Activated gamma-delta T cell (primary cell): ENCODE measurements around the gene ST3GAL3.
"Not testable (repeated sequence)": the region's sequence is repeated elsewhere in the genome, so short reads cannot be mapped to it uniquely, and the experiment has no call there.

Source experiments
- DNase-seq: peaks from one replicate; lab custom pipeline; 2025; lab: John Stamatoyannopoulos, UW

ST3GAL3 gene

GRCh38 chr1:43703836-43704235, 3.5 kb upstream of the ST3GAL3 start:
- DNase-seq: no peak

DNA sequence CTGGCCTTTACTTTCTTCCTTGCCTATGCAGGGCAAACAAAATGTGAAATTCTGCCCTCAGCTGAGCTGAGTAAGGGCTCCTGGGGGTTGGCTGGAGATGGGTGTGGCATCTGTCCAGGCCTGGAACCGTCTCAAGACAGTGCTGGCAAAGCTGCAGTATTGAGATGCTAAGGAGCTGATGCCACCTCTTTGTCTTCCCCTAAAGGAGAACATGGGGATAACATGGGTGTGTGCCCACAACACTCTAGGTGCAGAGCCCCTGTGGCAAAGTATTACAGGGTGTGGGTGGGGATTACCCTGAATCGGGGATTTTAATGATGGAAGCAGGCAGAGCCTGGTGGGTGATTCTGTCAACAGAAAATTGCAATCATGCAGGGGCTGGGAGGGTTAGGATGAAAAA, 2.5 kb upstream of the ST3GAL3 start:
- DNase-seq: no peak

DNA sequence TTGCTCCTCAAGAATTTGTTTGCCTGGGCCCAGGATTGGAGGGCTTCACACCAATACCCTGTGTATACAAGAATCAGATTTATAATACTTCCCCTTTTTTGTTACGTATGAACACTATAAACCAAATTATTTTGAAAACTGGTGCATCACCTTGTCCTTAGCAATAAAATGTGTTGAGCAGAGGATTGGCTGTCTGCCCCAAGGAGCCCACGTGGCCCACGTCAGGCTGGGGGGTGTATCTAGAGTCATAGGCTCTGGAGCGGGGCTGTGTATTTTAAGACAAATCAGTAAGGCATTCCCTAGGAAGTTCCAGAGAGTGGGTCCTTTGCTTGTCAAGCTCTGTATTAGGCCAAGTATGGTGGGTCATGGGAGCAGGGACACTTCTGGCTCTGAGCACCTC, 2.0 kb upstream of the ST3GAL3 start:
- DNase-seq: no peak

DNA sequence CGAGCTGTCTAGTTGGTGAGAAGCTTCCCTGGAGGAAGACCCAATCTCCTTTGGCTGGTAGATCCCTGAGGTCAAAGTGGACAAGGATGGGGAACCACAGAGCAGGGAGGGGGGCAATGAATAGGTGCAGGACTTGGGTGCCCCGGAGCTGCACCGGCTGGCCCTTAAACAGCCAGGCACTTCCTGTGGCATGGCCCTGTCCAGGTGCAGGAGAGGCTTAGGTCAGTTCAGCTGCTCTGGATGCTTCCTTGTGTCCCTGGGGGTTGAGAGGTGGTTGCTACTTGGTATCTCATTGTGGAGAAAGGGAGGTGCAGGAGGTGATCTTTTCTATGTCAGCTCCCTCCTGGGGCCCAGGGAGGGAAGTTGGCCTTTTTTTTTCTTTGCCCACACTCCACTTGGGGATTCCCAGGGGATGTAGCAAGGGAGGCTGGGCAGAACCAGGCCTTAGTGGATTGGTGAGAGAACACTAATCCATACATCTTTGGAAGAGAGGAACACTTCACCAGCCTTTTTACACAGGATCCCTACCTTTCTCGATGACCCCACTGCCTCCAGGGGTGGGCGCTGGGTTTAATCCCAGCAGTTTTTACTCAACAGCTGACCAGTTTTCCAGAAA, 1.2 kb upstream of the ST3GAL3 start:
- no peak for DNase-seq

DNA sequence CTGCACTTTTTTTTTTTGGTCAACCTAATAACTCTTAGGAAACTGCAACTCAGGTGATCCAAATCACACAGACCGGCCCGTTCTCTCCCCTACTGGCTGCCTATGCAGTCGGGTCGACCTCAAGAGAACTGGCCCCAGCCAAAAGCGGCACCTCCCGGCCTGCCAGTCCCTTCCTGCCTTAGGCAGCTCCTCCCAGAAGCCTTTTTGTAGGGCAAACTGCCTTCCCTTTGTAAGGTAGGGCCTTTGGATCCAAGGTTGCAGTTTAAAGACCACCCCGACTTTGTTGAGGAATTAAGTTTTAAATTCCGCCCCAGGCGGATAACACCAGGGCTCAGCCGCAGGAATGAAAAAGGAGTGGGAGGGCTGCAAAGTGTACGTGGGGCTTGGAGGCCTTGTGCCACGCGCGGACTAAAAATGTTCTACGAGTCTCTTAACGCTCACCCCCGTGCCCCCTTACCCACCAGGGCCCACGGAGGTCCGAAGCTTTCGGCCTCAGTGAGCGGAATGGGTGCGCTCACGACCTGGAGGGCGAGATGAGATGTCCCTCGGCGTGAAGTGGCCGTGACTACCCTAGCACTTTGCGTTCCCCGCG, 642 bp upstream of the ST3GAL3 start:
- no peak for DNase-seq

DNA sequence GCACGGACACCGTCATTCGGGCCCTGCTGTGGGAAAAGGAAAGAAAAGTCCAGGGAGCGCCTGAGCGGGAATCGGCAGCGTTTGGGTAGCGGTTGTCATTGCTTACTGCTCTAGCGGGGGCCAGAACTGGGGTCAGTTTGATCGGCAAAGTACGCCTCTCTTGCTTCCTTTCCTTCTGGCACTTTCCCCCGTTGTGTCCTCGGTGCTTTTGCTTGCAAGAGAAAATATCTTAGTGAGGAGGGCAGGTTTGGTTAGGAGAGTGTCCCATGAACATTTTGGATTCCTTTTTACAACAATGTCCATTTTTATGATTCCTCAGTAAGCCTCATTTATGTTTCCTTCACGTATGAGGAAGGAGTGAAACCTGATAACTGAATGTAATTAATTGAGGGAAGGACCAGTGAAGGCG, 670 bp downstream of the ST3GAL3 start:
- DNase-seq: no peak

GRCh38 chr1:43711049-43711448, 3.7 kb downstream of the ST3GAL3 start:
- DNase-seq: no peak

DNA sequence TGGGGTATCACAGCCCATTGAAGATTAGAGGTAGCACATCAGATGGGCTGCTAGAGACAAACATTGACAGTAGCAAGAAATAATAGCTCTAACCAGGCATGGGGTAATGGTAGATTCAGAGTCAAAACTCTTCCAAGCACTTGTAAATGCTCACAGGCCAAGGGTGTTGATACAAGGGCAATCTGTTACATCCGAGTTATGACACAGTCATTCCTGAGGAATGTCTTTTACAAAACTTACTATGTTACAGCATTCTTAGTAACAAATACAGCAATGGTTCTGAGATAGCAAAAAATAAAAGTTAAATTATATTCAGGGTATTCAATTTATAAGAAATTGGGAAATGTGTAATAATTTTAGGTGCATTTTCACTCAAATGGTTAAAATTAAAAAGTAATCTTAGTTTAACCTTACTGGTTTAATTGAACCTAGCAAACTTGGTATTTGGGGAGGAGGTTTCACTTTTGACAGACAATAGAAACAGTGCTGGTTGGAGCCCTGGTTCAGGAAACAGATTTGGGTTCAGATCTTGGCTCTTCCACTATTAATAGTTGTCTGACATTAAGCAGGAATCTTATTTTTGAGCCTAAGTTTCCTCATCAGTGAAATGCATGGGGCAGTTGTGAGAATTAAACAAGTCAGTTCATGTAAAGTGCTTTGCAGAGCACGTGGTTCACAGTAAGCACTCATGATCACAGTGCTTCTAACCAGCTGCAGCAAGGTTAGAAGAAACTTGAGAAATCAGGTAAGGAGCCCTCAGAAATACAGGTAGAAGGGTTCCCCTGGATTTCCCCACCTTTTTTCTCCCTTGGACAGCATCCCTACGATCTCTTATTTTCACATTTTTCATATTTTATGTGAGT, 4.4 kb downstream of the ST3GAL3 start:
- no peak for DNase-seq

DNA sequence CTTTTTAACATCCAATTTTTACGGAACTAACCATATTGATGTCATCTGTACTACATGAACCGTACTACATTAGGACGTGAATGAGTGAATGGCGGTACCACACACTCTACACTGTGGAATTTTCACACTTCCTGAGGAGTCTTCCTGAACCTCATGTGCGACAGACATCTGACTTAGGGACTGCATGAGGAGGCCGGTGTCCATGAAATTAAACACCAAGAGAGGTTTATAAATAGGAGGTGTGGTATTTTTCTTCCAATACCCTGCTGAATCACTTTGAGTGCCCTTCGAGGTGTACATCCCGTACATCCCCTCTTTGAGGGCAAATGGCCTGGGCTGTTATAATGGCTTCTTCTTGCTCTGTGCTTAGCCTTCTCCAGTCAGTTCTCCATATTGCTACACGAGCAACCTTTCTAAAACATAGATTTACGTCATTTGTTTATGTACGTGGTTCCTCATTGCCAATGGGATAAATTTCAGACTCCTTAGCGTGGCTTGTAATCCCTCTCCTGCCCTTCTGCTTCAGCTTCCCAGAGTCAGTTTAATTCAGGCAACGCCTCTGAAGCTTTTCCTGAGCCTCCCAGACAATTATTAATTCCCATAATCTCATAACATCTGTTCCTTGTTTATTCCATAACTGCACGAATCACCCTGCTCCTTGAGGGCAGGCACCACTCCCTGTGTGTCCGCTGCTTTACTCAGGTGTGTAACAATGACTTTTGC, 9.4 kb downstream of the ST3GAL3 start:
- DNase-seq: no peak

- no peak for DNase-seq
These were observed 11.7 kb downstream of the ST3GAL3 start for GRCh38 chr1:43719063-43719462.

DNA sequence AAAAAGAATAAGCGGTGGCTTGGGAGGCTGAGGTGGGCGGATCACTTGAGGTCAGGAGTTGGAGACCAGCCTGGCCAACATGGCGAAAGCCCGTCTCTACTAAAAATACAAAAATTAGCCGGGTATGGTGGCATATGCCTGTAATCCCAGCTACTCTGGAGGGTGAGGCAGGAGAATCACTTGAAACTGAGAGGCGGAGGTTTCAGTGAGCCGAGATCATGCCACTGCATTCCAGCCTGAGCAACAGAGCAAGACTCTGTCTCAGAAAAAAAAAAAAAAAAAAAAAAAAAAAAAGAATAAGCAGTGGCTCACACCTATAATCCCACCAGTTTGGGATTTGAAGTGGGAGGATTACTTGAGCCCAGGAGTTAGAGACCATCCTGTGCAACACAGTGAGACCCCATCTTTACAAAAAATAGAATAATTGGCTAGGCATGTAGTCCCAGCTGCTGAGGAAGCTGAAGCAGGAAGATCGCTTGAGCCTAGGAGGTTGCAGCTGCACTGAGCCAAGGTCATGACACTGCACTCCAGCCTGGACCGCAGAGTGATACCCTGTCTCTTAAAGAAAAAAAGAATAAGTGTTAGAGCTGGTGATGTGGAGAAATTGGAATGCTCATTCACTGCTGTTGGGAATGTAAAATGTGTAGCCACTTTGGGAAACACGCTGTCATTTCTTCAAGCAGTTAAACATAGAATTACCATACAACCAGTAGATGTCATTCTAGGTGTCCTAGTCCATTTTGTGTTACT, 12.5 kb downstream of the ST3GAL3 start:
- DNase-seq: not testable (repeated sequence)

DNA sequence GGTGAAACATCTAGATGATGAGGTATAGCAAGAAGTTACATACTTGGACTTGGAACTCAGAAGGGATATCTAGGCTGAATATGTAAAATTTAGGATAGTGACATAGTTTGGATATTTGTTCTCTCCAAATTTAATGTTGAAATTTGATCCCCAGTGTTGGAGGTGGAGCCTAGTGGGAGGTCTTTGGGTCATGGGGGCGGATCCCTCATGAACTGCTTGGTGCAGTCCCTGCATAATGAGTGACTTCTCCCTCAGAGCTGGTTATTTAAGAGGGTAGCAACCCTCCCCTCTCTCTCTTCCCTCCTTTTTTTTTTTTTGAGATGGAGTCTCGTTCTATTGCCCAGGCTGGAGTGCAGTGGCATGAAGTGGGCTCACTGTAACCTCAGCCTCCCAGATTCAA, 15.5 kb downstream of the ST3GAL3 start:
- no peak for DNase-seq

DNA sequence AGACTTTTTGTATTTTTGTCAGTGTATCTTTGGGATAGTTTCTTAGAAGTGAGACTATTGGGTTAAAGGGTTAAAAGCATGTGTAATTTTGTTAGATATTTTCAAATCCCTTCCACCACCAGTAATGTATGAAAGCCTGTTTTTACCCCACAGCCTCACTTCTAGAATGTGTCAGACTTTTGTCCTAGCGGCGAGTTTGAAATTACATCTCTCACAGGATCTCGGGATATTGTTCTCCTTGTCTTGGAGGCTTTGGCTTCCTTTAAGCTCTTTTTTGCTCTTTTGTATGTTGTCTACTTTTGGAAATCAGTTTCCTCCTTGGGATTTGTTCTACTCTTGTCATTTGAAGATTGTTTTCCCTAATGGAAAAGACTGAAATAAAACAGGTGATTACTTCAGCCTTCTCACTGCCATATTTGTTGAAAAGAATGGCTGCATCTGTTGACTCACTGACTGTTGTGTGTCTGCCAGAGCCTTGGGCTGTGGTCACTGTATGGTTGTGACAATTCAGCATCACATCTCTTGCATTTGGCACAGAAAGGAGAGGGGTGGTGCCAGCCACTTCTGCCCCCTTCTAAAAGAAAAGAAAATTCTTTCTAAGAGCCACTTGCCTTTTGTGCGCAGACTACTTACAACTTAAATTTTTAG, 22.6 kb downstream of the ST3GAL3 start:
- DNase-seq: no peak

DNA sequence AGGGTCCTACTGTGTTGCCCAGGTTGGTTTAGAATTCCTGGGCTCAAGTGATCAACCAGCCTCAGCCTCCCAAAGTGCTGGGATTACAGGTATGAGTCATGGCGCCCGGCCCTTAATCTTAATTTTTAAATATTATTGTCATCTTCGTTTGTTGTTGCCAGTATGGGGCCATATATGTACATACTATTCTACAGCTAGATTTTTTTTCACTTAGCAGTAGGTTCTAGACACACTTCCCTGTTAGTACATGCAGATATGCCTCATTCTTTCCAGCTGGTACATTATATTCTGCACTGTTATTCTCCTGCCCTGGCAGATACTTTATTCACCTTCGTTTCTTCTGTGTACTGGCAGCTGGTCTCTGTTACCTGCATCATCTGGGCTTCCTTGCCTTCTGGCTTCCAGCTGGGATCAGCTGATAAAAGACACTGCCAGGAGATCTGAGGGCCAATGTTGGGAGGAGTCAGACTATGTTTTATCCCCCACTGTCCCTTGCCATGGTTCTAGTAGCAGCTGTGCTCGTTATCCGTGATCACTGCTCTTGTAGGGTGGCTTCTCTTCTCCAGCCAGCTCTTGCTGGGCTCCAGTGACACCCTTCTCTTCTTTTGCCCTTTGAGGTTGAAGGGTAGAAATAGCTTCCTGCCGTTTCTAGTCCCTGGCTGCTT, 24.7 kb downstream of the ST3GAL3 start:
- DNase-seq: no peak

GRCh38 chr1:43736819-43737218, 29.5 kb downstream of the ST3GAL3 start:
- no peak for DNase-seq

DNA sequence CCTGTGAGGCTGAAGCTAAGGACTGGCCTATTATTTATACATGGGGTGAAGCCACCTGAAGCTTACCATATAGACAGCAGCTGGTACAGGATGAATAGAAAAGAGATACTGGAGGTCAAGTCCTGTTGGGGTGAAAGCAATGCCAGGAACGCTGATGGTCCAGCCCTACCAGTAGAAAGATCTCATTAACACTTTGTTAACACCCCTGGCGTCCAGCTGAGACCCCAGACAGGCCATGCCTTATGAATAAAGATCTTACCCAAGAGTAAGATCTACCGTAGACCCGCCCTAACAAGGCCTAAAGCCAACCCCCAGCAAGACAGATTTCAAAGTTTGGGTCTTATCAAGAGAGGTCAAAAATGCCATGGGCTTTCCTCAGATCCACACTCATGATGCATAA, 34.7 kb downstream of the ST3GAL3 start:
- no peak for DNase-seq

DNA sequence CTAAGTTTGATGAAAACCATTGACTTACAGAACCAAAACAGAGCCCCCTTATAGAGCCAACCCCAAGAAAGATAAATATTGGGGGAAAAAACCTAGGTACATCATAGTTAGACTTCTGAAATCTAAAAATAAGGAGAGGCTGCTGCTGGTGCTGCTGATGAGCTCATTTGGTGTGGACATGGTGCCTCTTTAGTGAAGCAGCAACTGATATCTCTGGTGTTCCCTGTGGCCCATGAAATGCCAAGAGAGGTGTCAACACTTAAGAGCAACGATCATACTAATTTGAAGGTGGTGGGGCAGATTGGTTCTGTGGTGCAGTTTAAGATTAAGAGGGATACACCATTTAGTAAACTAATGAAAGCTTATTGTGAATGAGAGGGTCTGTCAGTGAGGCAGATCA, 35.9 kb downstream of the ST3GAL3 start:
- DNase-seq: no peak

DNA sequence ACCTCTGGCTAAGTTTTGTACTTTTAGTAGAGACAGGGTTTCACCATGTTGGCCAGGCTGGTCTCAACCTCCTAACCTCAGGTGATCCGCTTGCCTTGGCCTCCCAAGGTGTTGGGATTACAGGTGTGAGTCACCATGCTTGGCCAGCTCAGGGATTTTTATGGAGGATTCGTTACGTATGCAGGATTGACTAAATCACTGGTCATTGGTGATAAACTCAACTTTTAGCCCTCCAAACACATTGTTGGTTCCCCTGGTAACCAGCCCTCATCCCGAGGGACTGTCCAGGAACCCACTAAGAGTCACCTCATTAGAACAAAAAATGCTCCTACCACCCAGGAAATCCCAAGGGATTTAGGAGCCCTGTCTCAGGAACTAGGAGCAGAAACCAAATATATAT, 40.4 kb downstream of the ST3GAL3 start:
- no peak for DNase-seq

GRCh38 chr1:43750083-43750482, 42.7 kb downstream of the ST3GAL3 start:
- no peak for DNase-seq

GRCh38 chr1:43753422-43753821, 46.1 kb downstream of the ST3GAL3 start:
- no peak for DNase-seq

GRCh38 chr1:43754892-43755291, 47.6 kb downstream of the ST3GAL3 start:
- no peak for DNase-seq
